Pancreas (tissue), 10 donors: ENCODE data around the gene EXOC5. TPM values are rescaled to one million over a fixed set of nuclear protein-coding genes. Genes with fewer than 3 reads are reported as not detected.

Experiments used
- ATAC-seq, 4 donors: fragments of 200-7000 bp; cut with Tn5 transposase; one replicate each; pipeline versions ENCODE4 v1.8.0 to v1.9.1; 2020; ENCODE audit warnings: mild to moderate bottlenecking in 4 of 4, moderate library complexity in 4 of 4
- DNase-seq, 6 donors: peaks; one replicate each; pipeline ENCODE4 v3.0.0-alpha.2; 2020
- FAIRE-seq: peaks from 2 replicates; lab custom pipeline; 2012; peaks lifted over from hg19 to GRCh38; lab: Jason Lieb, UNC
- H3K27ac ChIP-seq, 4 donors: fragments of 200-600 bp; sonication (generic); 1 replicate in 3 of 4; 2 replicates in 1 of 4; pipeline versions ENCODE4 v1.5.0 to v1.8.0; 2020
- H3K27me3 ChIP-seq, 4 donors: fragments of 200-600 bp; one replicate each; pipeline ENCODE4 v1.8.0; 2021
- H3K36me3 ChIP-seq, 3 donors: fragments of 200-600 bp; sonication (generic) in 1 of 3; one replicate each; pipeline versions ENCODE4 v1.5.0 to v1.8.0; 2020 to 2021
- H3K4me1 ChIP-seq, 3 donors: fragments of 200-600 bp; one replicate each; pipeline ENCODE4 v1.8.0; 2021
- H3K4me3 ChIP-seq, 4 donors: fragments of 200-600 bp; sonication (generic) in 2 of 4; one replicate each; pipeline versions ENCODE4 v1.5.0 to v1.8.0; 2020 to 2021
- H3K9me3 ChIP-seq, 4 donors: fragments of 200-600 bp; one replicate each; pipeline ENCODE4 v1.8.0; 2021
- WGBS, 2 donors: extraction: QIAGEN DNeasy Blood & Tissue Kit; methylation state at CpG; one replicate each; pipeline ENCODE4 v1.1.7; 2013; 5-methylcytosine and 5-hydroxymethylcytosine counted together
- intact Hi-C, 3 donors: fragments of 100-400 bp; cut with DNase I; formaldehyde crosslinking; loops; one replicate each; pipeline versions ENCODE4 v1.11.1 to v1.14.2; 2022
- polyA plus RNA-seq, 2 donors: library from polyadenylated mRNA; stranded (reverse); fragments of 200-250 nt; gene quantifications; one replicate each; pipeline ENCODE4 v1.2.3, GENCODE V29; 2013
- total RNA-seq, 6 donors: library from RNA; stranded (reverse); fragmentation: NEBNext Ultra II Directional in 4 of 6; extraction: Animal tissue kit (Norgen Biotek cat#: 25700) in 4 of 6; gene quantifications; one replicate each; pipeline versions ENCODE4 v1.2.1 to v1.2.4, GENCODE V29; 2021 to 2023
- TF ChIP-seq, protein P1 (sequence below), 4 donors: fragments of 200-600 bp; sonication (generic) in 3 of 4; IDR thresholded peaks; one replicate each; pipeline versions ENCODE4 v1.5.0 to v1.8.0; 2021; ENCODE audit warnings: antibody characterized with exemption in 4 of 4
- donor health status: healthy with polysubstance abuse.
- donor health status: DM: no; HTN: no; CAD: no; lungs with moderate emphysema.
- donor health status: DM: no; HTN: no; CAD: no.
- donor health status: control.
- donor health status: control.
- donor health status: Bipolar disorder and iron deficiency.
- donor health status: DM: yes; HTN: yes; CAD: no.
- donor health status: DM: no; HTN: no; CAD: no.
- donor health status: DM: no; HTN: no; CAD: no.
- donor health status: DM: yes; HTN: yes; CAD: no.

EXOC5 gene
- total and polyA plus RNA-seq, 8 donors = 3.0 to 32.4 (median 18.8) TPM

DNA sequence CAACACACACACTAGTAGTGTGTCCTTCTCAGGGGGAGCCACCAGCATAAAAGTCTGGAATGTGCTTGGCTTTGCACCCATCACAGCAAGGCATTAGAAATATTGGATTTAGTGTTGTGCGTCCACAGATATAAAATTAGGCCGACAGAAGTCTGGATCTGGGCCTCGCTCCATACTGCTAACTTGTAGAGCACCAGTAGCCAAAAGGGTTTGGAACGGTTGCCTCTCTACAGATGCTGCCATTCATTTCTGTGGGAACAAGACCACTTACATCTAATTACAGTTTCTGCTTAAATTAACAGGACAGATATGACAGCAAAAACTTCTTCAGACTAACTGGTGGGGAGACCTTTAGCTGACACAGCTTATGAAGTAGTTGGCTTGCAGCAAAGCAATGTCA, 94.2 kb downstream of the EXOC5 start:
- Histone ChIP-seq H3K9me3 (no peaks in the 10 kb centered on the region), H3K27me3 (peaks cover 0 to 4% (median 0%) of the 10 kb centered on the region in 4 donors), H3K27ac (no peak overlapping the region), H3K36me3 (no peaks in the 10 kb centered on the region), H3K4me1 (no peaks in the 10 kb centered on the region), H3K4me3 (no peak overlapping the region)
- WGBS, 2 donors = 84 to 86% methylated on average over 4 of the region's 4 CpGs
- ATAC-seq (no peak), FAIRE-seq (no peak), DNase-seq (no peak)
- TF ChIP-seq, protein P1, sequence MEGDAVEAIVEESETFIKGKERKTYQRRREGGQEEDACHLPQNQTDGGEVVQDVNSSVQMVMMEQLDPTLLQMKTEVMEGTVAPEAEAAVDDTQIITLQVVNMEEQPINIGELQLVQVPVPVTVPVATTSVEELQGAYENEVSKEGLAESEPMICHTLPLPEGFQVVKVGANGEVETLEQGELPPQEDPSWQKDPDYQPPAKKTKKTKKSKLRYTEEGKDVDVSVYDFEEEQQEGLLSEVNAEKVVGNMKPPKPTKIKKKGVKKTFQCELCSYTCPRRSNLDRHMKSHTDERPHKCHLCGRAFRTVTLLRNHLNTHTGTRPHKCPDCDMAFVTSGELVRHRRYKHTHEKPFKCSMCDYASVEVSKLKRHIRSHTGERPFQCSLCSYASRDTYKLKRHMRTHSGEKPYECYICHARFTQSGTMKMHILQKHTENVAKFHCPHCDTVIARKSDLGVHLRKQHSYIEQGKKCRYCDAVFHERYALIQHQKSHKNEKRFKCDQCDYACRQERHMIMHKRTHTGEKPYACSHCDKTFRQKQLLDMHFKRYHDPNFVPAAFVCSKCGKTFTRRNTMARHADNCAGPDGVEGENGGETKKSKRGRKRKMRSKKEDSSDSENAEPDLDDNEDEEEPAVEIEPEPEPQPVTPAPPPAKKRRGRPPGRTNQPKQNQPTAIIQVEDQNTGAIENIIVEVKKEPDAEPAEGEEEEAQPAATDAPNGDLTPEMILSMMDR (IDR thresholded peaks at IDR 0.05) = no peak
- intact Hi-C loops = no loop called here

- Histone ChIP-seq H3K4me1 (no peaks in the 10 kb centered on the region), H3K4me3 (no peak overlapping the region), H3K36me3 (no peaks in the 10 kb centered on the region), H3K27me3 (peaks cover 0 to 4% (median 0%) of the 10 kb centered on the region in 4 donors), H3K9me3 (no peaks in the 10 kb centered on the region), H3K27ac (no peak overlapping the region)
- WGBS, 2 donors = 53 to 71% methylated on average over 3 of the region's 3 CpGs
- intact Hi-C loops = no loop called here
- TF ChIP-seq, protein P1 (IDR thresholded peaks at IDR 0.05) = no peak
- DNase-seq (no peak), FAIRE-seq (no peak), ATAC-seq (no peak)
These were observed 96.8 kb downstream of the EXOC5 start for GRCh38 chr14:57171903-57172302.

GRCh38 chr14:57171363-57171762, 97.3 kb downstream of the EXOC5 start:
- intact Hi-C loops = no loop called here
- no peak overlapping the region for H3K4me3 ChIP-seq
- H3K4me1 ChIP-seq = no peaks in the 10 kb centered on the region
- FAIRE-seq (no peak), ATAC-seq (no peak), DNase-seq (no peak)
- no peaks in the 10 kb centered on the region for H3K27me3 ChIP-seq
- 85 to 87% methylated on average over 5 of the region's 5 CpGs for WGBS, 2 donors
- H3K9me3 ChIP-seq = no peaks in the 10 kb centered on the region
- no peak overlapping the region for H3K27ac ChIP-seq
- no peaks in the 10 kb centered on the region for H3K36me3 ChIP-seq
- TF ChIP-seq, protein P1 (IDR thresholded peaks at IDR 0.05) = no peak

GRCh38 chr14:57169901-57170300, 98.8 kb downstream of the EXOC5 start:
- Histone ChIP-seq H3K4me3 (no peak overlapping the region), H3K4me1 (no peaks in the 10 kb centered on the region), H3K36me3 (no peaks in the 10 kb centered on the region), H3K27me3 (no peaks in the 10 kb centered on the region), H3K9me3 (no peaks in the 10 kb centered on the region), H3K27ac (no peak overlapping the region)
- DNase-seq (no peak), FAIRE-seq (no peak), ATAC-seq (no peak)
- WGBS, 2 donors = 61 to 70% methylated on average over 3 of the region's 3 CpGs
- TF ChIP-seq, protein P1 (IDR thresholded peaks at IDR 0.05) = no peak
- intact Hi-C loops = no loop called here

- intact Hi-C loops = no loop called here
- 91 to 93% methylated on average over 2 of the region's 2 CpGs for WGBS, 2 donors
- Histone ChIP-seq H3K36me3 (no peaks in the 10 kb centered on the region), H3K4me1 (no peaks in the 10 kb centered on the region), H3K4me3 (no peak overlapping the region), H3K9me3 (no peaks in the 10 kb centered on the region), H3K27ac (no peak overlapping the region), H3K27me3 (no peaks in the 10 kb centered on the region)
- TF ChIP-seq, protein P1 (IDR thresholded peaks at IDR 0.05) = no peak
- DNase-seq (no peak), FAIRE-seq (no peak), ATAC-seq (no peak)
These were observed 100.5 kb downstream of the EXOC5 start for GRCh38 chr14:57168138-57168679.
